ENCODE results near the gene CLCA2.

Gene CLCA2

GRCh38 chr1:86423873-86424272 is at the start of gene CLCA2:
Gene CLCA2, plus strand, starts transcription at chr1:86424171. Its CDS starts 77 bp downstream, at chr1:86424248.
- no peak for DNase-seq

- no peak for DNase-seq
Measured at GRCh38 chr1:86375688-86376087, 48.3 kb upstream of the CLCA2 start.

- no peak for DNase-seq
Measured at GRCh38 chr1:86377341-86377740, 46.6 kb upstream of the CLCA2 start.

- DNase-seq = no peak
Measured at GRCh38 chr1:86378813-86379212, 45.2 kb upstream of the CLCA2 start.

GRCh38 chr1:86380257-86380861 is 43.6 kb upstream of the CLCA2 start:
- peak; percentile 62 for DNase-seq

- DNase-seq = no peak
Measured at GRCh38 chr1:86381223-86381622, 42.7 kb upstream of the CLCA2 start.

- no peak for DNase-seq
Measured at GRCh38 chr1:86382878-86383277, 41.1 kb upstream of the CLCA2 start.

- DNase-seq = no peak
Measured at GRCh38 chr1:86387916-86388627, 35.9 kb upstream of the CLCA2 start.

- DNase-seq = no peak
Measured at GRCh38 chr1:86388777-86389176, 35.2 kb upstream of the CLCA2 start.

- DNase-seq = peak; percentile 43
Measured at GRCh38 chr1:86389307-86389706, 34.7 kb upstream of the CLCA2 start.

- DNase-seq = no peak
Measured at GRCh38 chr1:86394416-86394815, 29.6 kb upstream of the CLCA2 start.

GRCh38 chr1:86395751-86396497 is 28.0 kb upstream of the CLCA2 start, which contains the start of gene ODF2L:
Gene ODF2L, minus strand, starts transcription at chr1:86396323. Its CDS starts 9,296 bp downstream, at chr1:86387027.
- peak; percentile 91 for DNase-seq

GRCh38 chr1:86396498-86396890 is 27.5 kb upstream of the CLCA2 start:
- DNase-seq = no peak

- no peak for DNase-seq
Measured at GRCh38 chr1:86409416-86410021, 14.5 kb upstream of the CLCA2 start.

GRCh38 chr1:86410879-86411278 is 13.1 kb upstream of the CLCA2 start:
- DNase-seq = no peak

- DNase-seq = no peak
Measured at GRCh38 chr1:86416343-86416742, 7.6 kb upstream of the CLCA2 start.

- peak; percentile 60 for DNase-seq
Measured at GRCh38 chr1:86419277-86419903, 4.6 kb upstream of the CLCA2 start.

GRCh38 chr1:86421601-86422280 is 2.2 kb upstream of the CLCA2 start:
- DNase-seq = no peak

GRCh38 chr1:86423473-86423872 is 498 bp upstream of the CLCA2 start:
- DNase-seq = no peak

- no peak for DNase-seq
Measured at GRCh38 chr1:86429122-86429725, 5.3 kb downstream of the CLCA2 start.

- DNase-seq = no peak
Measured at GRCh38 chr1:86429835-86430234, 5.9 kb downstream of the CLCA2 start.

GRCh38 chr1:86430376-86430775 is 6.4 kb downstream of the CLCA2 start:
- no peak for DNase-seq

Data from CD4-positive, alpha-beta T cell treated with Interleukin-4 for 4 hours (primary cell).